Stimulated activated CD4-positive, alpha-beta T cell treated with anti-CD3 and anti-CD28 coated beads, Interleukin-4, amount 100 ng/mL, for 24 hours (primary cell): ENCODE results near the gene ACADL.

Source experiments
- DNase-seq: peaks from one replicate; pipeline ENCODE4 v3.0.0-alpha.2; 2020

Gene ACADL

GRCh38 chr2:210224941-210225672 lies at the start of gene ACADL:
ACADL (minus strand) TSS chr2:210225447; CDS start chr2:210225263, 184 bp downstream.
- DNase-seq, result no peak

- DNase-seq, result no peak
These were observed 46.1 kb upstream of the ACADL start for GRCh38 chr2:210271300-210271699.

GRCh38 chr2:210269148-210269547 lies 43.9 kb upstream of the ACADL start:
- DNase-seq, result no peak

GRCh38 chr2:210268281-210268680 lies 43.0 kb upstream of the ACADL start:
- DNase-seq, result no peak

GRCh38 chr2:210267698-210268097 lies 42.5 kb upstream of the ACADL start:
- DNase-seq, result no peak

- no peak for DNase-seq
These were observed 39.0 kb upstream of the ACADL start for GRCh38 chr2:210264282-210264681.

- no peak for DNase-seq
These were observed 38.6 kb upstream of the ACADL start for GRCh38 chr2:210263841-210264240.

GRCh38 chr2:210262036-210262435 lies 36.8 kb upstream of the ACADL start:
- no peak for DNase-seq

GRCh38 chr2:210259687-210260086 lies 34.4 kb upstream of the ACADL start:
- DNase-seq, result no peak

- DNase-seq, result no peak
These were observed 27.7 kb upstream of the ACADL start for GRCh38 chr2:210252699-210253606.

GRCh38 chr2:210250622-210251021 lies 25.4 kb upstream of the ACADL start:
- no peak for DNase-seq

- no peak for DNase-seq
These were observed 8.2 kb upstream of the ACADL start for GRCh38 chr2:210233487-210233886.

GRCh38 chr2:210230984-210231383 lies 5.7 kb upstream of the ACADL start:
- DNase-seq, result no peak

- no peak for DNase-seq
These were observed 5.3 kb upstream of the ACADL start for GRCh38 chr2:210230518-210230917.

GRCh38 chr2:210228586-210228985 lies 3.3 kb upstream of the ACADL start:
- DNase-seq, result no peak

GRCh38 chr2:210227290-210228088 lies 2.2 kb upstream of the ACADL start:
- no peak for DNase-seq

- DNase-seq, result no peak
These were observed 976 bp upstream of the ACADL start for GRCh38 chr2:210226223-210226622.

- DNase-seq, result no peak
These were observed 681 bp downstream of the ACADL start for GRCh38 chr2:210224591-210224940.

GRCh38 chr2:210215120-210215519 lies 10.1 kb downstream of the ACADL start:
- DNase-seq, result no peak

- no peak for DNase-seq
These were observed 15.1 kb downstream of the ACADL start for GRCh38 chr2:210210185-210210584.

GRCh38 chr2:210207929-210208328 lies 17.3 kb downstream of the ACADL start:
- DNase-seq, result no peak

- no peak for DNase-seq
These were observed 21.7 kb downstream of the ACADL start for GRCh38 chr2:210203558-210203957.

- no peak for DNase-seq
These were observed 22.1 kb downstream of the ACADL start for GRCh38 chr2:210203147-210203546.
